Activated naive CD8-positive, alpha-beta T cell treated with anti-CD3 and anti-CD28 coated beads for 36 hours (primary cell): ENCODE results near the gene AQP6. TPM values are rescaled to one million over a fixed set of nuclear protein-coding genes. Genes with fewer than 3 reads are reported as not detected.

Experiments used
- total RNA-seq, 2 experiments: library from RNA; stranded (reverse); gene quantifications; one replicate each; pipeline ENCODE4 v1.2.3, GENCODE V29; 2021

Gene AQP6
- total RNA-seq, 2 experiments from 2014 or later = not detected

Other genes starting within 250 kb of the AQP6 start
- 100 to 1,000 TPM; 400 to 410 TPM for gene TMBIM6, start 231.4 kb upstream of the AQP6 start, total RNA-seq
- 1 to 10 TPM; 7.9 to 8.9 TPM for gene NCKAP5L, start 144.5 kb upstream of the AQP6 start, total RNA-seq
- gene BCDIN3D, start 129.8 kb upstream of the AQP6 start, total RNA-seq = 1 to 10 TPM; 4.1 to 4.3 TPM
- under 1 TPM; 0.08 to 0.60 TPM for gene FAIM2, start 69.0 kb upstream of the AQP6 start, total RNA-seq
- gene AQP2, start 22.2 kb upstream of the AQP6 start, total RNA-seq = not detected
- gene AQP5, start 11.1 kb upstream of the AQP6 start, total RNA-seq = not detected
- gene RACGAP1, start 52.5 kb downstream of the AQP6 start, total RNA-seq = 100 to 1,000 TPM; 111 to 119 TPM
- gene ASIC1, start 84.6 kb downstream of the AQP6 start, total RNA-seq = 10 to 100 TPM; 10.8 TPM
- 10 to 100 TPM; 65.8 to 74.8 TPM for gene SMARCD1, start 112.4 kb downstream of the AQP6 start, total RNA-seq
- gene GPD1, start 131.1 kb downstream of the AQP6 start, total RNA-seq = under 1 TPM; 0.39 to 0.86 TPM
- 10 to 100 TPM; 48.3 to 49.2 TPM for gene COX14, start 139.3 kb downstream of the AQP6 start, total RNA-seq
- 10 to 100 TPM; 36.4 to 41.3 TPM for gene CERS5, start 194.4 kb downstream of the AQP6 start, total RNA-seq